HCT116 (cell line): Measurements from ENCODE around the gene TLR3. TPM values are rescaled to one million over a fixed set of nuclear protein-coding genes. Genes with fewer than 3 reads are reported as not detected.

Experiments
- ATAC-seq: fragments of 200-7000 bp; cut with Tn5 transposase; 2 replicates; pipeline ENCODE4 v1.9.1; 2020; ENCODE audit warnings: mild to moderate bottlenecking, moderate library complexity
- BruUV-seq: library from RNA; stranded (reverse); fragments of 400-500 nt; replicated peaks from 2 replicates; lab custom pipeline; 2021; lab: Mats Ljungman, UMichigan
- CTCF ChIA-PET: fragments of 300-600 bp; sonication (Branson Sonifier 250); formaldehyde crosslinking; loops from one replicate; lab custom pipeline; 2021; ENCODE audit warnings: antibody characterized with exemption; lab: Charles Lee
- POLR2A ChIA-PET: fragments of 300-600, 350-600 bp; sonication (Branson Sonifier 250); formaldehyde crosslinking; loops from one replicate; lab custom pipeline; 2021; ENCODE audit warnings: antibody characterized with exemption; lab: Charles Lee
- RAD21 ChIA-PET, 2 experiments: fragments of 300-600 bp; sonication (Branson Sonifier 250); formaldehyde crosslinking; loops; one replicate each; lab custom pipeline; 2023; ENCODE audit warnings: low total read pairs in 2 of 2; ENCODE audit not compliant: uncharacterized antibody in 2 of 2, unreplicated experiment in 2 of 2, low non-redundant PET in 1 of 2; lab: Charles Lee
- DNase-seq: peaks from one replicate; pipeline ENCODE4 v3.0.0-alpha.2; 2010; ENCODE audit warnings: low read depth, low spot score
- H2AFZ ChIP-seq: fragments of 200-600 bp; shearing (Covaris generic), sonication (generic); 2 replicates; pipeline ENCODE4 v1.6.1; 2017; ENCODE audit warnings: low read depth, mixed run types, mixed read lengths, antibody characterized with exemption, low read length; ENCODE audit not compliant: poor library complexity, severe bottlenecking
- H3K27ac ChIP-seq: 2 replicates; pipeline ENCODE4 v1.5.1; 2012; ENCODE audit warnings: low read depth, low read length
- H3K27me3 ChIP-seq: fragments of 200-600 bp; sonication (generic); 2 replicates; pipeline ENCODE4 v1.6.1; 2016; ENCODE audit warnings: mixed run types, low read length, mixed read lengths; ENCODE audit not compliant: insufficient read depth
- H3K36me3 ChIP-seq, 2 experiments: fragments of 200-500 bp in 1 of 2; fragments of 200-600 bp in 1 of 2; sonication (Bioruptor generic) in 1 of 2; sonication (generic) in 1 of 2; 2 replicates each; pipeline versions ENCODE4 v1.5.1 to v1.6.1; 2014 to 2016; ENCODE audit warnings: low read length in 2 of 2, inconsistent platforms in 1 of 2, mixed read lengths in 1 of 2, mixed run types in 1 of 2; ENCODE audit not compliant: insufficient read depth in 2 of 2, control insufficient read depth in 1 of 2
- H3K4me1 ChIP-seq, 2 experiments: fragments of 200-600 bp in 1 of 2; sonication (generic) in 1 of 2; 2 replicates each; pipeline versions ENCODE4 v1.5.1 to v1.6.1; 2012 to 2017; ENCODE audit warnings: low read length in 2 of 2, inconsistent platforms in 1 of 2, mild to moderate bottlenecking in 1 of 2, mixed read lengths in 1 of 2, mixed run types in 1 of 2, moderate library complexity in 1 of 2; ENCODE audit not compliant: insufficient read depth in 2 of 2, control insufficient read depth in 1 of 2
- H3K4me2 ChIP-seq: fragments of 200-600 bp; sonication (generic); 2 replicates; pipeline ENCODE4 v1.6.1; 2017; ENCODE audit warnings: mixed run types, low read length, mixed read lengths
- H3K4me3 ChIP-seq, 2 experiments: fragments of 200-600 bp in 1 of 2; sonication (generic) in 1 of 2; replicated peaks in 1 of 2; 2 replicates each; pipeline ENCODE4 v1.5.1; 2011 to 2016; ENCODE audit warnings: low read length in 2 of 2, control low read depth in 1 of 2, low read depth in 1 of 2, mild to moderate bottlenecking in 1 of 2, mixed read lengths in 1 of 2, mixed run types in 1 of 2
- H3K79me2 ChIP-seq: fragments of 200-600 bp; sonication (generic); 2 replicates; pipeline ENCODE4 v1.6.1; 2017; ENCODE audit warnings: mild to moderate bottlenecking, mixed run types, low read length, moderate library complexity, mixed read lengths; ENCODE audit not compliant: insufficient read depth
- H3K9ac ChIP-seq: fragments of 200-600 bp; sonication (generic); 2 replicates; pipeline ENCODE4 v1.6.1; 2016; ENCODE audit warnings: low read length, mixed read lengths
- H3K9me2 ChIP-seq: fragments of 200-600 bp; sonication (generic), shearing (Covaris generic); 2 replicates; pipeline ENCODE4 v1.6.1; 2017; ENCODE audit warnings: mixed run types, mild to moderate bottlenecking, moderate library complexity; ENCODE audit not compliant: insufficient read depth
- H3K9me3 ChIP-seq, 2 experiments: fragments of 200-500 bp in 1 of 2; fragments of 200-600 bp in 1 of 2; sonication (Bioruptor generic) in 1 of 2; sonication (generic) in 1 of 2; 2 replicates each; pipeline ENCODE4 v1.6.1; 2014 to 2017; ENCODE audit warnings: low read length in 2 of 2, mixed read lengths in 2 of 2, inconsistent platforms in 1 of 2, low read depth in 1 of 2, mild to moderate bottlenecking in 1 of 2, mixed run types in 1 of 2, moderate library complexity in 1 of 2; ENCODE audit not compliant: control insufficient read depth in 1 of 2, insufficient read depth in 1 of 2
- H4K20me1 ChIP-seq: fragments of 200-600 bp; sonication (generic), shearing (Covaris generic); 2 replicates; pipeline ENCODE4 v1.6.1; 2017; ENCODE audit warnings: mixed run types, mild to moderate bottlenecking, moderate library complexity; ENCODE audit not compliant: insufficient read depth
- CEBPB ChIP-seq: IDR thresholded peaks from 2 replicates; pipeline ENCODE4 v1.6.1; 2012; ENCODE audit warnings: low read depth
- CTCF ChIP-seq, 3 experiments: fragments of 200-600 bp in 1 of 3; sonication (generic) in 1 of 3; IDR thresholded peaks in 2 of 3; conservative IDR thresholded peaks in 1 of 3; 2 replicates each; pipeline ENCODE4 v1.5.1; 2012 to 2017; ENCODE audit warnings: low read depth in 2 of 3, low read length in 2 of 3, antibody characterized with exemption in 1 of 3, borderline replicate concordance in 1 of 3, control low read depth in 1 of 3, mild to moderate bottlenecking in 1 of 3, mixed read lengths in 1 of 3, mixed run types in 1 of 3, moderate library complexity in 1 of 3; ENCODE audit not compliant: insufficient read depth in 1 of 3
- EGR1 ChIP-seq: IDR thresholded peaks from 2 replicates; pipeline ENCODE4 v1.6.1; 2012; ENCODE audit warnings: low read depth
- EZH2 ChIP-seq: fragments of 200-600 bp; sonication (generic); IDR thresholded peaks from 2 replicates; pipeline ENCODE4 v1.6.1; 2017; ENCODE audit warnings: antibody characterized with exemption, mixed run types
- FOSL1 ChIP-seq: IDR thresholded peaks from 2 replicates; pipeline ENCODE4 v1.6.1; 2012; ENCODE audit warnings: low read depth
- REST ChIP-seq: IDR thresholded peaks from 2 replicates; pipeline ENCODE4 v1.6.1; 2012; ENCODE audit warnings: low read depth
- SP1 ChIP-seq: IDR thresholded peaks from 2 replicates; pipeline ENCODE4 v1.6.1; 2012; ENCODE audit warnings: low read depth
- SRF ChIP-seq: IDR thresholded peaks from 2 replicates; pipeline ENCODE4 v1.6.1; 2012; ENCODE audit warnings: low read depth
- YY1 ChIP-seq: IDR thresholded peaks from 2 replicates; pipeline ENCODE4 v1.6.1; 2011; ENCODE audit warnings: low read length, low read depth, moderate library complexity, mild to moderate bottlenecking; ENCODE audit not compliant: insufficient replicate concordance; ENCODE audit errors: extremely low read depth
- ZFX ChIP-seq: fragments of 450-650 bp; IDR thresholded peaks from 2 replicates; pipeline ENCODE4 v1.6.1; 2017
- intact Hi-C: fragments of 100-400 bp; cut with micrococcal nuclease; formaldehyde crosslinking; loops from 2 replicates; pipeline ENCODE4 v1.10.0; 2022
- total RNA-seq: library from RNA; stranded (reverse); gene quantifications from one replicate; pipeline ENCODE4 v1.2.1, GENCODE V29; 2021; ENCODE audit not compliant: unreplicated experiment
- TF ChIP-seq, protein P1 (sequence below): IDR thresholded peaks from 2 replicates; pipeline ENCODE4 v1.6.1; 2012
- TF ChIP-seq, protein P2 (sequence below): IDR thresholded peaks from 2 replicates; pipeline ENCODE4 v1.6.1; 2011; ENCODE audit warnings: mild to moderate bottlenecking, low read length, moderate library complexity; ENCODE audit not compliant: insufficient replicate concordance; ENCODE audit errors: extremely low read depth

Gene TLR3
- total RNA-seq, 1 experiment from 2014 or later: 1.3 TPM

DNA sequence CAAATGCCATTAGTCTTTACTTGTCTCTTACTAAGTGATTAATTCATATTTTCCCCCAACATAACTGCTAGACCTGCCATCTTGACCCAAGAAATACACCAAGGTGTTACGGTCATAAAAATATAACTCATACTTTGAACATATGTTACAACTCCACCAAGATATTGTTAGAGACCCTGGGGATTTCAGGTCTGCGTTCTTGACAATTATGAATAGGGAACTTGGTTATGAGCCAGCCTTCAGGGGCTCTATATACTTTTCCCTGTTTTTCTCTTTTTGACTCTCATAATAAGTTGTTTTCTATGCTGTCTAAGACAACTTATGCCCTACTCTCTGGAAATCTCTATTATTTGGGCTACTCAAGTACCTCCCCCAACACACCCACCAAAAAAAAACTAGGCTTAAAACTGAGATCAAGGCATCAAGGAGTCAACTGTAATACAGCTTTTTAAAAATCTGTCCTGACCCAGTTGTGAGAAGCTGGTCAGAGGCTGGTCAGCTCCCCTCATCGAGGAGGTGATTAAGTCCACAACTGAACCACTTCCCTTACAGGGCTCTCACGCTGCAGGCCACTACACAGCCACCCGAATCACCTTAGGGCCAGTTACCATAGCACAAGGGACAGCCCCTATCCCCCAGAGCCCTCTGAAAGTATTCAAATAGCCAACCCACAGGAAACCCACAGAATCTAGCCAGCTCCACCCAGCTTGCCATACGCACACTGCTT lies 10.5 kb upstream of the TLR3 start:
- Histone ChIP-seq H3K79me2 (no peaks in the 10 kb centered on the region), H3K4me1 (no peaks in the 10 kb centered on the region), H3K9me3 (no peaks in the 10 kb centered on the region), H3K9me2 (no peaks in the 10 kb centered on the region), H4K20me1 (no peaks in the 10 kb centered on the region), H3K36me3 (no peaks in the 10 kb centered on the region), H3K27me3 (no peaks in the 10 kb centered on the region), H3K9ac (no peak overlapping the region), H2AFZ (no peak overlapping the region), H3K4me2 (no peak overlapping the region), H3K4me3 (no peak overlapping the region), H3K27ac (no peak overlapping the region)
- CTCF ChIA-PET: no interaction called here
- intact Hi-C loops: no loop called here
- RAD21 ChIA-PET: no interaction called here
- POLR2A ChIA-PET: no interaction called here
- DNase-seq (no peak), ATAC-seq (no peak)
- no TSS peak for BruUV-seq
- no peak for TF ChIP-seq ZFX
- no peak for TF ChIP-seq EZH2
- TF ChIP-seq, protein P1, sequence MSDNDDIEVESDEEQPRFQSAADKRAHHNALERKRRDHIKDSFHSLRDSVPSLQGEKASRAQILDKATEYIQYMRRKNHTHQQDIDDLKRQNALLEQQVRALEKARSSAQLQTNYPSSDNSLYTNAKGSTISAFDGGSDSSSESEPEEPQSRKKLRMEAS: no peak
- no peak for TF ChIP-seq CEBPB
- TF ChIP-seq SP1: no peak
- TF ChIP-seq FOSL1: no peak
- TF ChIP-seq CTCF (IDR thresholded peaks at IDR 0.05 in 2 of 3, conservative IDR thresholded peaks at IDR 0.05 in 1 of 3; ENCODE audit: borderline replicate concordance in 1 of 3, insufficient read depth in 1 of 3, low read depth in 2 of 3, low read length in 2 of 3): no peak
- TF ChIP-seq REST: no peak
- TF ChIP-seq, protein P2, sequence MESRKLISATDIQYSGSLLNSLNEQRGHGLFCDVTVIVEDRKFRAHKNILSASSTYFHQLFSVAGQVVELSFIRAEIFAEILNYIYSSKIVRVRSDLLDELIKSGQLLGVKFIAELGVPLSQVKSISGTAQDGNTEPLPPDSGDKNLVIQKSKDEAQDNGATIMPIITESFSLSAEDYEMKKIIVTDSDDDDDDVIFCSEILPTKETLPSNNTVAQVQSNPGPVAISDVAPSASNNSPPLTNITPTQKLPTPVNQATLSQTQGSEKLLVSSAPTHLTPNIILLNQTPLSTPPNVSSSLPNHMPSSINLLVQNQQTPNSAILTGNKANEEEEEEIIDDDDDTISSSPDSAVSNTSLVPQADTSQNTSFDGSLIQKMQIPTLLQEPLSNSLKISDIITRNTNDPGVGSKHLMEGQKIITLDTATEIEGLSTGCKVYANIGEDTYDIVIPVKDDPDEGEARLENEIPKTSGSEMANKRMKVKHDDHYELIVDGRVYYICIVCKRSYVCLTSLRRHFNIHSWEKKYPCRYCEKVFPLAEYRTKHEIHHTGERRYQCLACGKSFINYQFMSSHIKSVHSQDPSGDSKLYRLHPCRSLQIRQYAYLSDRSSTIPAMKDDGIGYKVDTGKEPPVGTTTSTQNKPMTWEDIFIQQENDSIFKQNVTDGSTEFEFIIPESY: no peak
- no peak for TF ChIP-seq YY1
- no peak for TF ChIP-seq EGR1
- TF ChIP-seq SRF: no peak
